GM21390 (cell line): ENCODE results near the gene MAL.
"Not testable (repeated sequence)": the region's sequence is repeated elsewhere in the genome, so short reads cannot be mapped to it uniquely, and the experiment has no call there.

ENCODE experiments used
- ATAC-seq: cut with Tn5 transposase; IDR thresholded peaks from one replicate; pipeline ENCODE4 v1.9.1; 2021; ENCODE audit not compliant: unreplicated experiment

The MAL gene

GRCh38 chr2:95087379-95087778, 61.9 kb downstream of the MAL start:
- no peak for ATAC-seq

GRCh38 chr2:95091885-95092555, 66.5 kb downstream of the MAL start:
- no peak for ATAC-seq

GRCh38 chr2:95098273-95098672, 72.8 kb downstream of the MAL start:
- not testable (repeated sequence) for ATAC-seq

GRCh38 chr2:95099910-95100309, 74.4 kb downstream of the MAL start:
- no peak for ATAC-seq
